Inferior parietal cortex (tissue), 1 donor: ENCODE results near the gene ENTHD1.

Experiments
- DNase-seq: peaks from one replicate; pipeline ENCODE4 v3.0.0-alpha.2; 2016; ENCODE audit errors: extremely low spot score

The ENTHD1 gene

GRCh38 chr22:39716534-39716933, 177.0 kb downstream of the ENTHD1 start:
- no peak for DNase-seq

- DNase-seq = no peak
Measured at GRCh38 chr22:39715778-39716495, 177.6 kb downstream of the ENTHD1 start.

GRCh38 chr22:39714321-39714720, 179.2 kb downstream of the ENTHD1 start:
- DNase-seq = no peak

GRCh38 chr22:39713799-39714290, 179.7 kb downstream of the ENTHD1 start:
- no peak for DNase-seq

GRCh38 chr22:39712751-39713525, 180.6 kb downstream of the ENTHD1 start:
- DNase-seq = no peak

GRCh38 chr22:39712081-39712480, 181.5 kb downstream of the ENTHD1 start:
- no peak for DNase-seq

- DNase-seq = no peak
Measured at GRCh38 chr22:39710380-39711150, 183.0 kb downstream of the ENTHD1 start.

GRCh38 chr22:39707816-39708215, 185.7 kb downstream of the ENTHD1 start:
- no peak for DNase-seq

GRCh38 chr22:39707351-39707750, 186.2 kb downstream of the ENTHD1 start:
- DNase-seq = no peak

GRCh38 chr22:39706376-39707140, 187.0 kb downstream of the ENTHD1 start:
- DNase-seq = no peak

GRCh38 chr22:39705386-39705785, 188.2 kb downstream of the ENTHD1 start:
- no peak for DNase-seq

GRCh38 chr22:39703928-39704639, 189.5 kb downstream of the ENTHD1 start:
- no peak for DNase-seq

GRCh38 chr22:39703091-39703490, 190.5 kb downstream of the ENTHD1 start:
- DNase-seq = no peak

GRCh38 chr22:39700565-39700964, 193.0 kb downstream of the ENTHD1 start:
- DNase-seq = no peak

GRCh38 chr22:39699631-39700360, 193.8 kb downstream of the ENTHD1 start:
- no peak for DNase-seq

- no peak for DNase-seq
Measured at GRCh38 chr22:39697790-39698430, 195.7 kb downstream of the ENTHD1 start.

- no peak for DNase-seq
Measured at GRCh38 chr22:39693943-39694500, 199.5 kb downstream of the ENTHD1 start.
